Brain microvascular endothelial cell (primary cell): ENCODE measurements around the gene CACNA2D2.

Source experiments
- DNase-seq: peaks from one replicate; pipeline ENCODE4 v3.0.0-alpha.2; 2020
- H3K27ac ChIP-seq: fragments of 250-450 bp; sonication (Bioruptor Pico); 2 replicates; pipeline ENCODE4 v1.5.1; 2020; ENCODE audit warnings: mild to moderate bottlenecking, moderate library complexity
- H3K27me3 ChIP-seq: fragments of 250-450 bp; sonication (Bioruptor Pico); replicated peaks from 2 replicates; pipeline ENCODE4 v1.5.1; 2020; ENCODE audit warnings: mild to moderate bottlenecking
- H3K36me3 ChIP-seq: fragments of 250-450 bp; sonication (Bioruptor Pico); replicated peaks from 2 replicates; pipeline ENCODE4 v1.5.1; 2020; ENCODE audit warnings: mild to moderate bottlenecking
- H3K4me3 ChIP-seq: 2 replicates; pipeline ENCODE4 v1.5.1; 2011; ENCODE audit warnings: low read depth, mild to moderate bottlenecking, control low read depth, low read length, moderate library complexity
- CTCF ChIP-seq: IDR thresholded peaks from 2 replicates; pipeline ENCODE4 v1.5.1; 2011; ENCODE audit warnings: low read depth, mild to moderate bottlenecking, moderate library complexity, low read length, control low read depth, inconsistent platforms; ENCODE audit errors: missing control alignments
- in situ Hi-C: cut with HindIII; loops from 2 replicates; pipeline ENCODE4 v1.10.0; 2017; ENCODE audit warnings: low sequenced_read_pairs, low pct_ligation_motif_present

Gene CACNA2D2

GRCh38 chr3:50419595-50420370 lies 83.7 kb downstream of the CACNA2D2 start:
- no peak for TF ChIP-seq CTCF
- H3K36me3 ChIP-seq = no peaks in the 10 kb centered on the region
- no peak overlapping the region for H3K27ac ChIP-seq
- H3K4me3 ChIP-seq = no peak overlapping the region
- in situ Hi-C loops = no loop called here
- H3K27me3 ChIP-seq = no peaks in the 10 kb centered on the region
- no peak for DNase-seq

- no peaks in the 10 kb centered on the region for H3K36me3 ChIP-seq
- in situ Hi-C loops = no loop called here
- no peak overlapping the region for H3K27ac ChIP-seq
- TF ChIP-seq CTCF = no peak
- no peak overlapping the region for H3K4me3 ChIP-seq
- no peaks in the 10 kb centered on the region for H3K27me3 ChIP-seq
- peak; percentile 11 for DNase-seq
These were observed 84.6 kb downstream of the CACNA2D2 start for GRCh38 chr3:50418850-50419249.

- H3K27ac ChIP-seq = no peak overlapping the region
- no peak for DNase-seq
- H3K4me3 ChIP-seq = no peak overlapping the region
- in situ Hi-C loops = no loop called here
- H3K27me3 ChIP-seq = no peaks in the 10 kb centered on the region
- TF ChIP-seq CTCF = no peak
- no peaks in the 10 kb centered on the region for H3K36me3 ChIP-seq
These were observed 85.8 kb downstream of the CACNA2D2 start for GRCh38 chr3:50417637-50418033.

- TF ChIP-seq CTCF = no peak
- in situ Hi-C loops = no loop called here
- H3K27ac ChIP-seq = no peak overlapping the region
- DNase-seq = no peak
- no peaks in the 10 kb centered on the region for H3K36me3 ChIP-seq
- no peak overlapping the region for H3K4me3 ChIP-seq
- H3K27me3 ChIP-seq = no peaks in the 10 kb centered on the region
These were observed 86.4 kb downstream of the CACNA2D2 start for GRCh38 chr3:50416736-50417636.

GRCh38 chr3:50415816-50416215 lies 87.6 kb downstream of the CACNA2D2 start:
- no peak overlapping the region for H3K27ac ChIP-seq
- in situ Hi-C loops = no loop called here
- H3K36me3 ChIP-seq = no peaks in the 10 kb centered on the region
- TF ChIP-seq CTCF = no peak
- DNase-seq = no peak
- no peaks in the 10 kb centered on the region for H3K27me3 ChIP-seq
- H3K4me3 ChIP-seq = no peak overlapping the region
